HepG2 (cell line): ENCODE data around the gene ING5. TPM values are rescaled to one million over a fixed set of nuclear protein-coding genes. Genes with fewer than 3 reads are reported as not detected.

Source experiments
- ATAC-seq: fragments of 200-7000 bp; cut with Tn5 transposase; 3 replicates; pipeline ENCODE4 v1.9.1; 2020; ENCODE audit warnings: mild to moderate bottlenecking, moderate library complexity
- BruUV-seq: library from RNA; stranded (reverse); fragments of 400-500 nt; replicated peaks from 2 replicates; lab custom pipeline; 2021; lab: Mats Ljungman, UMichigan
- CTCF ChIA-PET: fragments of 300-600 bp; formaldehyde crosslinking; extraction: SDS; loops from one replicate; lab custom pipeline; 2021; ENCODE audit warnings: low total read pairs, inconsistent platforms, low intra/inter-chr PET ratio; lab: Yijun Ruan, JAX
- POLR2A ChIA-PET: fragments of 350-600 bp; sonication (Branson Sonifier 250); formaldehyde crosslinking; loops from one replicate; lab custom pipeline; 2020; ENCODE audit warnings: antibody characterized with exemption, inconsistent platforms; lab: Yijun Ruan, JAX
- DNase-seq: peaks from one replicate; pipeline ENCODE4 v3.0.0-alpha.2; 2015; ENCODE audit warnings: low spot score
- FAIRE-seq: peaks from 3 replicates; lab custom pipeline; 2011; peaks lifted over from hg19 to GRCh38; lab: Jason Lieb, UNC
- H2AFZ ChIP-seq: one replicate; pipeline ENCODE4 v1.6.1; 2011; ENCODE audit warnings: low read length, inconsistent platforms
- H3K27ac ChIP-seq: fragments of 300-600 bp; 3 replicates; pipeline ENCODE4 v1.8.0; 2011; ENCODE audit warnings: mixed run types, mild to moderate bottlenecking, mixed read lengths, low read length, inconsistent platforms; ENCODE audit not compliant: insufficient read depth; ENCODE audit errors: extremely low read length
- H3K27me3 ChIP-seq, 2 experiments: fragments of 200-600 bp in 1 of 2; 2 replicates in 1 of 2; 3 replicates in 1 of 2; pipeline versions ENCODE4 v1.6.0 to v1.8.0; 2011; ENCODE audit warnings: low read length in 2 of 2, mild to moderate bottlenecking in 2 of 2, moderate library complexity in 2 of 2, inconsistent platforms in 1 of 2; ENCODE audit not compliant: insufficient read depth in 2 of 2, control insufficient read depth in 1 of 2
- H3K36me3 ChIP-seq, 2 experiments: fragments of 200-600 bp in 1 of 2; replicated peaks in 1 of 2; 2 replicates in 1 of 2; 3 replicates in 1 of 2; pipeline versions ENCODE4 v1.5.1 to v1.8.0; 2011; ENCODE audit warnings: low read length in 2 of 2, inconsistent platforms in 1 of 2; ENCODE audit not compliant: insufficient read depth in 2 of 2, control insufficient read depth in 1 of 2
- H3K4me1 ChIP-seq: 2 replicates; pipeline ENCODE4 v1.5.1; 2012; ENCODE audit warnings: low read length, inconsistent platforms; ENCODE audit not compliant: insufficient read depth
- H3K4me2 ChIP-seq: 2 replicates; pipeline ENCODE4 v1.6.0; 2011; ENCODE audit warnings: low read depth, low read length, inconsistent platforms
- H3K4me3 ChIP-seq, 3 experiments: fragments of 200-600 bp in 1 of 3; sonication (generic), shearing (Covaris generic) in 1 of 3; replicated peaks in 1 of 3; 2 replicates each; pipeline ENCODE4 v1.5.1; 2011 to 2016; ENCODE audit warnings: low read length in 3 of 3, inconsistent platforms in 2 of 3, low read depth in 2 of 3, mild to moderate bottlenecking in 2 of 3, control low read depth in 1 of 3, mixed read lengths in 1 of 3; ENCODE audit not compliant: insufficient read depth in 1 of 3
- H3K79me2 ChIP-seq: one replicate; pipeline ENCODE4 v1.6.1; 2011; ENCODE audit warnings: low read length, inconsistent platforms; ENCODE audit not compliant: insufficient read depth
- H3K9ac ChIP-seq: 2 replicates; pipeline ENCODE4 v1.6.0; 2011; ENCODE audit warnings: mild to moderate bottlenecking, low read depth, low read length, inconsistent platforms; ENCODE audit not compliant: insufficient read depth
- H3K9me3 ChIP-seq: 2 replicates; pipeline ENCODE4 v1.5.1; 2012; ENCODE audit warnings: mild to moderate bottlenecking, low read length
- H4K20me1 ChIP-seq: 2 replicates; pipeline ENCODE4 v1.6.0; 2011; ENCODE audit warnings: inconsistent platforms, mild to moderate bottlenecking, low read length, moderate library complexity; ENCODE audit not compliant: insufficient read depth
- ARNTL ChIP-seq: sonication (generic); formaldehyde crosslinking; IDR thresholded peaks from 2 replicates; pipeline ENCODE4 v1.4.0; 2020; ENCODE audit warnings: mild to moderate bottlenecking, missing genetic modification reagents
- CSRNP2 ChIP-seq: sonication (generic); formaldehyde crosslinking; conservative IDR thresholded peaks from 2 replicates; pipeline ENCODE4 v1.8.0; 2022; ENCODE audit warnings: low read depth, missing genetic modification reagents
- HCFC1 ChIP-seq: fragments of 150-350 bp; IDR thresholded peaks from 2 replicates; pipeline ENCODE4 v1.6.1; 2014; ENCODE audit warnings: low read depth, low read length
- ISX ChIP-seq: sonication (generic); formaldehyde crosslinking; conservative IDR thresholded peaks from 2 replicates; pipeline ENCODE4 v1.5.0; 2020; ENCODE audit warnings: missing genetic modification reagents
- MYPOP ChIP-seq: sonication (generic); formaldehyde crosslinking; IDR thresholded peaks from 2 replicates; pipeline ENCODE4 v1.8.1; 2023; ENCODE audit warnings: mild to moderate bottlenecking, moderate library complexity, missing genetic modification reagents
- PBX3 ChIP-seq: sonication (generic); formaldehyde crosslinking; IDR thresholded peaks from 2 replicates; pipeline ENCODE4 v1.8.1; 2023; ENCODE audit warnings: missing genetic modification reagents, inconsistent platforms, borderline replicate concordance
- SIN3A ChIP-seq: IDR thresholded peaks from 2 replicates; pipeline ENCODE4 v1.6.1; 2011; ENCODE audit warnings: low read depth, mild to moderate bottlenecking, control low read depth, low read length, borderline replicate concordance
- SNAPC5 ChIP-seq: sonication (generic); formaldehyde crosslinking; IDR thresholded peaks from 2 replicates; pipeline ENCODE4 v1.8.1; 2023; ENCODE audit warnings: mild to moderate bottlenecking, missing genetic modification reagents, borderline replicate concordance
- SOX13 ChIP-seq, 3 experiments: fragments of 450-650 bp in 1 of 3; sonication (generic) in 1 of 3; formaldehyde crosslinking in 1 of 3; IDR thresholded peaks in 2 of 3; conservative IDR thresholded peaks in 1 of 3; 2 replicates each; pipeline versions ENCODE4 v1.5.0 to v1.6.1; 2016 to 2020; ENCODE audit warnings: antibody characterized with exemption in 1 of 3, mild to moderate bottlenecking in 1 of 3, missing compliant biosample characterization in 1 of 3, missing genetic modification reagents in 1 of 3, moderate library complexity in 1 of 3
- ZBTB46 ChIP-seq: sonication (generic); formaldehyde crosslinking; IDR thresholded peaks from 2 replicates; pipeline ENCODE4 v1.4.0; 2020; ENCODE audit warnings: mild to moderate bottlenecking, missing genetic modification reagents, borderline replicate concordance
- ZNF687 ChIP-seq: sonication (generic); formaldehyde crosslinking; IDR thresholded peaks from 2 replicates; pipeline ENCODE4 v1.5.1; 2020; ENCODE audit warnings: mild to moderate bottlenecking, missing genetic modification reagents, moderate library complexity
- ZNF724P ChIP-seq: sonication (generic); formaldehyde crosslinking; IDR thresholded peaks from 2 replicates; pipeline ENCODE4 v1.8.0; 2022; ENCODE audit warnings: missing genetic modification reagents, borderline replicate concordance
- WGBS: methylation state at CpG from one replicate; pipeline ENCODE4 v1.1.6; 2017; ENCODE audit warnings: low lambda C conversion rate; 5-methylcytosine and 5-hydroxymethylcytosine counted together
- in situ Hi-C: cut with HindIII; loops from 2 replicates; pipeline ENCODE4 v1.10.0; 2017; ENCODE audit warnings: low pct_unique_long_range_greater_than_20kb; ENCODE audit not compliant: extremely low pct_ligation_motif_present
- intact Hi-C: fragments of 100-400 bp; cut with micrococcal nuclease; formaldehyde crosslinking; loops from one replicate; pipeline ENCODE4 v1.10.0; 2022; ENCODE audit not compliant: unreplicated experiment
- polyA plus RNA-seq, 8 experiments: library from polyadenylated mRNA; depleted of rRNA in 3 of 8; stranded (reverse) in 7 of 8; unstranded in 1 of 8; fragments of >200 nt; fragmentation: Illumina TruSeq in 4 of 8; extraction: Trizol in 4 of 8; gene quantifications; 2 replicates each; pipeline versions ENCODE4 v1.2.1 to v1.2.3, GENCODE V29; 2011 to 2016; ENCODE audit warnings: low read depth in 4 of 8, missing spikeins in 1 of 8, mixed read lengths in 1 of 8; ENCODE audit not compliant: insufficient read depth in 1 of 8
- total RNA-seq, 5 experiments: library from RNA; depleted of rRNA; stranded (reverse); fragments of >200 nt; fragmentation: Illumina TruSeq; extraction: Trizol; gene quantifications; 2 replicates each; pipeline ENCODE4 v1.2.3, GENCODE V29; 2016; ENCODE audit warnings: low read depth in 1 of 5

ING5 gene
- total and polyA plus RNA-seq, 2 of the 13 experiments (the other 11 are each of a cell fraction or from before 2014, with no cell fraction given) = 61.9 to 71.9 TPM

GRCh38 chr2:241655516-241656189, 46.2 kb upstream of the ING5 start:
- H3K79me2 ChIP-seq = peaks cover 27% of the 10 kb centered on the region
- no peak overlapping the region for H3K4me2 ChIP-seq
- peaks cover 17% of the 10 kb centered on the region for H3K4me1 ChIP-seq
- H3K27me3 ChIP-seq = no peaks in the 10 kb centered on the region
- ChIA-PET POLR2A (no interaction called here), CTCF (no interaction called here)
- H3K36me3 ChIP-seq = peaks cover 41 to 78% of the 10 kb centered on the region in 2 experiments
- WGBS = 97% methylated on average over 17 of the region's 17 CpGs
- no peak overlapping the region for H3K4me3 ChIP-seq
- no peak overlapping the region for H3K27ac ChIP-seq
- intact Hi-C loops = no loop called here
- H3K9me3 ChIP-seq = no peaks in the 10 kb centered on the region
- ATAC-seq = no peak
- DNase-seq = no peak
- no peak overlapping the region for H3K9ac ChIP-seq
- no peak overlapping the region for H2AFZ ChIP-seq
- no peak for FAIRE-seq
- in situ Hi-C loops = loop anchor here (5.0 kb wide), 1 partner anchor 103 kb away; no protein-coding TSS in a partner anchor
- BruUV-seq = no TSS peak
- H4K20me1 ChIP-seq = no peaks in the 10 kb centered on the region; the same call in 1 of the 2 replicates
- TF ChIP-seq ZNF724P (no peak), SNAPC5 (CRISPR knock-in tag) (no peak), ARNTL (CRISPR knock-in tag) (no peak), SOX13 (IDR thresholded peaks at IDR 0.05) (no peak), SOX13 (CRISPR knock-in tag; conservative IDR thresholded peaks at IDR 0.05 in 1 of 2, IDR thresholded peaks at IDR 0.05 in 1 of 2) (no peak), ZNF687 (no peak), CSRNP2 (CRISPR knock-in tag) (no peak), ISX (no peak), SIN3A (no peak), ZBTB46 (CRISPR knock-in tag) (no peak), MYPOP (CRISPR knock-in tag) (no peak), PBX3 (CRISPR knock-in tag) (no peak), HCFC1 (no peak)
